Aorta (tissue), 5 donors: ENCODE measurements around the gene CFAP54. TPM values are rescaled to one million over a fixed set of nuclear protein-coding genes. Genes with fewer than 3 reads are reported as not detected.

ENCODE experiments used
- ATAC-seq: fragments of 200-7000 bp; cut with Tn5 transposase; one replicate; pipeline ENCODE4 v1.9.1; 2022; ENCODE audit warnings: moderate library complexity; ENCODE audit not compliant: low FRiP score
- DNase-seq, 2 donors: peaks; one replicate each; pipeline ENCODE4 v3.0.0-alpha.2; 2020
- H3K27ac ChIP-seq, 2 donors: one replicate each; pipeline ENCODE4 v1.5.1; 2013; ENCODE audit warnings: low read length in 2 of 2, mild to moderate bottlenecking in 2 of 2, moderate library complexity in 2 of 2, control low read depth in 1 of 2, inconsistent platforms in 1 of 2, low read depth in 1 of 2
- H3K27me3 ChIP-seq, 2 donors: one replicate each; pipeline ENCODE4 v1.6.1; 2013; ENCODE audit warnings: control low read depth in 1 of 2, low read length in 1 of 2, mild to moderate bottlenecking in 1 of 2, moderate library complexity in 1 of 2; ENCODE audit not compliant: insufficient read depth in 2 of 2, control insufficient read depth in 1 of 2
- H3K36me3 ChIP-seq, 2 donors: one replicate each; pipeline ENCODE4 v1.6.1; 2013; ENCODE audit warnings: control low read depth in 1 of 2, low read length in 1 of 2, mild to moderate bottlenecking in 1 of 2; ENCODE audit not compliant: insufficient read depth in 2 of 2, control insufficient read depth in 1 of 2
- H3K4me1 ChIP-seq, 2 donors: one replicate each; pipeline ENCODE4 v1.6.1; 2013; ENCODE audit warnings: low read length in 2 of 2, control low read depth in 1 of 2, mild to moderate bottlenecking in 1 of 2, moderate library complexity in 1 of 2; ENCODE audit not compliant: insufficient read depth in 2 of 2, control insufficient read depth in 1 of 2
- H3K4me3 ChIP-seq, 2 donors: one replicate each; pipeline ENCODE4 v1.5.1; 2013; ENCODE audit warnings: low read length in 2 of 2, control low read depth in 1 of 2, mild to moderate bottlenecking in 1 of 2
- H3K9me3 ChIP-seq: one replicate; pipeline ENCODE4 v1.6.1; 2013; ENCODE audit warnings: mild to moderate bottlenecking, low read length; ENCODE audit not compliant: control insufficient read depth
- WGBS, 2 donors: extraction: QIAGEN DNeasy Blood & Tissue Kit; methylation state at CpG; one replicate each; pipeline ENCODE4 v1.1.7; 2013; 5-methylcytosine and 5-hydroxymethylcytosine counted together
- intact Hi-C, 2 donors: fragments of 100-400 bp; cut with DNase I; formaldehyde crosslinking; loops; one replicate each; pipeline versions ENCODE4 v1.14.2 to v1.15.0; 2022
- polyA plus RNA-seq, 2 donors: library from polyadenylated mRNA; stranded (reverse); fragments of 200-250 nt; gene quantifications; one replicate each; pipeline ENCODE4 v1.2.3, GENCODE V29; 2013
- total RNA-seq, 2 donors: library from RNA; stranded (reverse); fragmentation: NEBNext Ultra II Directional; extraction: Animal tissue kit (Norgen Biotek cat#: 25700); gene quantifications; one replicate each; pipeline ENCODE4 v1.2.1, GENCODE V29; 2021
- donor health status: healthy with polysubstance abuse.
- donor health status: Bipolar disorder and iron deficiency.
- donor health status: DM: no; HTN: no; CAD: no.
- donor health status: DM: no; HTN: no; CAD: no.
- donor health status: DM: yes; HTN: yes; CAD: no.

CFAP54 gene
- total and polyA plus RNA-seq, 4 donors: 0.15 to 2.2 (median 0.91) TPM; not detected in 1

DNA sequence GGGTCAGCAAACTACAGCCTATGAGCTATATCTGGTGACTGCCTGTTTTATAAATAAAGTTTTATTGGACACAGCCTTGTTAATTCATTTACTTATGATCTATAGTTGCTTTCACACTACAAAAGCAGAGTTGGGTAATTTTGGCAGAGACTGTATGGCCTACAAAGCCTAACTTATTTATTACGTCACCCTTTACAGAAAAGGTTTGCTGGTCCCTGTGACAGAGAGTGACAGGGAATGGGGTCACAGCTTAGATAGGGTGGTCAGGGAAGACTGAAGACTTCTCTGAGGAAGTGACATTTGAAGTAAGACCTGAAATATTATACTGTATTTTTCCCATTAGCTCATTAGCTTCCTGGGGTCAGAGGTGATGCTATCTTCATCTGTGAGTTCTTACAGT, 342.0 kb downstream of the CFAP54 start:
- Histone ChIP-seq H3K9me3 (no peaks in the 10 kb centered on the region), H3K4me3 (no peak overlapping the region), H3K4me1 (no peaks in the 10 kb centered on the region), H3K27me3 (no peaks in the 10 kb centered on the region), H3K27ac (no peak overlapping the region), H3K36me3 (no peaks in the 10 kb centered on the region)
- intact Hi-C loops: no loop called here
- 86 to 87% methylated on average over 1 of the region's 1 CpG for WGBS, 2 donors
- DNase-seq: no peak
- no peak for ATAC-seq

DNA sequence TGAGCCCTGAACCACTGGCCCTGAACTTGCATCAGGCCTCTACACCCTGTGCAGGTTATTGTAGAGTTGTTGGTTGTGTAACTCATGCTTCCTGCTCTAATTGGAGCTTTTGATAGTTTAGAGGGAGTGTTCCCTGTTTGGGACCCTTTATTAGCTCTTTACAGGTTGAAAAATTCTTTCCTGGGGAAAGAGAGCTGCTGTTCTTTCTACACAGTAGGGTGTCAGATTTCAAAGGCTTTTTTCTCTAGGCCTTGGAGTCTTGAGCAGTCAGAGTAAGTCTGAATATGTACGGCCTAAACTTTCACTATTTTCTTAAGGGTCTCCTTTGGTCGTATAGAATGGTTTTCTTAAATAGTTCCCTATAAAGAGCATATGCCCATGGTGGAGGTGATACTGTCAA, 356.9 kb downstream of the CFAP54 start:
- no peaks in the 10 kb centered on the region for H3K36me3 ChIP-seq
- intact Hi-C loops: no loop called here
- no peak overlapping the region for H3K27ac ChIP-seq
- no peak for ATAC-seq
- WGBS, 2 donors: 23 to 27% methylated on average over 2 of the region's 2 CpGs
- no peaks in the 10 kb centered on the region for H3K4me1 ChIP-seq
- no peak overlapping the region for H3K4me3 ChIP-seq
- no peak for DNase-seq
- peaks cover 1% of the 10 kb centered on the region for H3K9me3 ChIP-seq
- H3K27me3 ChIP-seq: no peaks in the 10 kb centered on the region

DNA sequence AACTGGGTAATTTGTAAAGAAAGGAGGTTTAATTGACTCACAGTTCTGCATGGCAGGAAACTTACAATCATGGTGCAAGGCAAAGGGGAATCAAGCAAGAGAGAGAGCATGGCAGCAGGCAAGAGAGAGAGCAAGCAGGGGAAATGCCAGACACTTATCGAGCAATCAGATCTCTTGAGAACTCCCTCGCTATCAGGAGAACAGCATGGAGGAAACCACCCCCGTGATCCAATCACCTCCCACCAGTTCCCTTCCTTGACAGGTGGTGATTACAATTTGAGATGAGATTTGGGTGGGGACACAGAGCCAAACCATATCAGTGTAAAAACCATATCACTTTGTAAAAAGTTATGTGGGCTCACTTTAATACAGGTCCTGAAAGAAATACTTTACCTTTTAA, 361.3 kb downstream of the CFAP54 start:
- Histone ChIP-seq H3K4me3 (no peak overlapping the region), H3K9me3 (peaks cover 1% of the 10 kb centered on the region), H3K27me3 (no peaks in the 10 kb centered on the region), H3K4me1 (no peaks in the 10 kb centered on the region), H3K27ac (no peak overlapping the region), H3K36me3 (no peaks in the 10 kb centered on the region)
- intact Hi-C loops: no loop called here
- DNase-seq (no peak), ATAC-seq (no peak)
- WGBS, 2 donors: 43 to 56% methylated on average over 3 of the region's 3 CpGs

DNA sequence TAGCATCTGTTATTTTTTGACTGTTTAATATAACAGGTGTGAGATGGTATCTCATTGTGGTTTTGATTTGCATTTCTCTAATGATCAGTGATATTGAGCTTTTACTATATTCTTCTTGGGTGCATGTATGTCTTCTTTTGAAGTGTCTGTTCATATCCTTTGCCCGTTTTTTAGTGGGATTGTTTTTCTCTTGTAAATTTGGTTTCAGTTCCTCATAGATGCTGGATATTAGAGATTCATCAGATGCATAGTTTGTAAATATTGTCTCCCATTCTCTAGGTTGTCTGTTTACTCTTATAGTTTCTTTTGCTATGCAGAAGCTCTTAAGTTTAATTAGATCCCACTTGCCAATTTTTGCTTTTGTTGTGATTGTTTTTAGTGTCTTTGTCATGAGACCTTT, 368.8 kb downstream of the CFAP54 start:
- no peaks in the 10 kb centered on the region for H3K27me3 ChIP-seq

DNA sequence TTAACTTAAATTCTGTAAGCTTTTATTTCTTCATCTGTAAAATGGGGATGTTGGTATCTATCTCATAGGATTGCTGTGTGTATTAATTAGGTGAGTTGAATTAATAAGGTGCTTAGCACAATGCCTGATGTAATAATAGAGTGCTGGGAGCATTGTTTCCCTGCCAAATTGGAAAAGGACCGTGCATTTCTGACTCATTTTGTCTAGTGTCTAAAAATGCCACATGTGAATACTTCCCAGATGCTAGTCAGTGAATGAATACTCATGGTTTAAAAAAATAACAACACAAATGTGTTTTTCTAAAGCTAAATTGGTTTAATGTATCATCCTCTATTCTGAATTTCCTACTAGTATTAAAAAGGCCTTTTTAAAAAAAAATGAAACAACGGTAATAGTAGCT, 372.3 kb downstream of the CFAP54 start:
- H3K4me1 ChIP-seq: no peaks in the 10 kb centered on the region
- ATAC-seq (no peak), DNase-seq (no peak)
- no peaks in the 10 kb centered on the region for H3K27me3 ChIP-seq
- intact Hi-C loops: no loop called here
- no peaks in the 10 kb centered on the region for H3K36me3 ChIP-seq
- 20 to 23% methylated on average over 2 of the region's 2 CpGs for WGBS, 2 donors
- H3K27ac ChIP-seq: no peak overlapping the region
- no peak overlapping the region for H3K4me3 ChIP-seq
- no peaks in the 10 kb centered on the region for H3K9me3 ChIP-seq

More for the DNA sequence above, 368.8 kb downstream of the CFAP54 start:
- Histone ChIP-seq H3K36me3 (no peaks in the 10 kb centered on the region), H3K4me1 (no peaks in the 10 kb centered on the region), H3K27ac (no peak overlapping the region), H3K4me3 (no peak overlapping the region), H3K9me3 (no peaks in the 10 kb centered on the region)
- DNase-seq (no peak), ATAC-seq (no peak)
- intact Hi-C loops: no loop called here
- 72 to 86% methylated on average over 1 of the region's 1 CpG for WGBS, 2 donors

DNA sequence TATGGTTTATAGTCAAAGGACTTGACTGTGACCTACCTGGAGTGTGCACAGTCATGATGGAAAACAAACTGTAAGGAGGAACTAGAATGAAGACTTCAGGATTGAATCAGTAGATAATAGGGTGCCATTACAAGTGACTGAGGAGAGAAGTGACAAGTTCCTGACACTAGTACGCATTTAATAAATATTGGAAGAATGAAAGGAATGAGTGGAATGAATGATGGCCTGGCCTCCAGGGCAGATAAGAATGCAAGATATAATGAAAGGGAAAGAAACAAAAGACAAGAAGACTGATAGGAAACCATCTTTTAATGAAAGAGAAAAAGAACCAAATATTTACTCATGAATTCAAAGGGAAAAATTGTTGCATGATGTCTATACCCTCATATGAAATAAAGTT, 372.9 kb downstream of the CFAP54 start:
- intact Hi-C loops: no loop called here
- Histone ChIP-seq H3K27ac (no peak overlapping the region), H3K4me1 (no peaks in the 10 kb centered on the region), H3K36me3 (no peaks in the 10 kb centered on the region), H3K4me3 (no peak overlapping the region), H3K9me3 (no peaks in the 10 kb centered on the region), H3K27me3 (no peaks in the 10 kb centered on the region)
- 40 to 57% methylated on average over 1 of the region's 1 CpG for WGBS, 2 donors
- DNase-seq (no peak), ATAC-seq (no peak)

DNA sequence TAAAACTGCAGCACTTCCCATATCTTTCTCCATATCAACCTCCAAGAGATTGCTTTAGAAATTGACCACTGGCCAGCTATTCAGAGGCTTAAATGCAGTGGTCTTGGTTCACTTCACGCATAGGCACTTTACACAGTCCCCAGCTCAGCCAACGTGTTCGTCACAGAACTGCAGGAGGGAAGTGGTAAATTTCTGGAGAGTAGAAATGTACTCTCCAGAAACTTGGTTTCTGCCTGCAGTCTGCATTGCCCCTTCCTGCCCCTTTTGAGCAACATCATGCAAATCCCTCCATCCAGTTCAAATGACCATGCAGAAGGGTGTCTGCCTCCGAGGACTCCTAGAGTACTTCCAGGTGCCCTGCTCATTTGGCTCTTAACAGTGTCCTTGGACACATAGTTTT, 375.0 kb downstream of the CFAP54 start:
- H3K4me1 ChIP-seq: no peaks in the 10 kb centered on the region
- H3K9me3 ChIP-seq: no peaks in the 10 kb centered on the region
- intact Hi-C loops: no loop called here
- no peaks in the 10 kb centered on the region for H3K36me3 ChIP-seq
- DNase-seq (no peak), ATAC-seq (no peak)
- no peaks in the 10 kb centered on the region for H3K27me3 ChIP-seq
- 37 to 39% methylated on average over 4 of the region's 4 CpGs for WGBS, 2 donors
- H3K4me3 ChIP-seq: no peak overlapping the region
- H3K27ac ChIP-seq: no peak overlapping the region

DNA sequence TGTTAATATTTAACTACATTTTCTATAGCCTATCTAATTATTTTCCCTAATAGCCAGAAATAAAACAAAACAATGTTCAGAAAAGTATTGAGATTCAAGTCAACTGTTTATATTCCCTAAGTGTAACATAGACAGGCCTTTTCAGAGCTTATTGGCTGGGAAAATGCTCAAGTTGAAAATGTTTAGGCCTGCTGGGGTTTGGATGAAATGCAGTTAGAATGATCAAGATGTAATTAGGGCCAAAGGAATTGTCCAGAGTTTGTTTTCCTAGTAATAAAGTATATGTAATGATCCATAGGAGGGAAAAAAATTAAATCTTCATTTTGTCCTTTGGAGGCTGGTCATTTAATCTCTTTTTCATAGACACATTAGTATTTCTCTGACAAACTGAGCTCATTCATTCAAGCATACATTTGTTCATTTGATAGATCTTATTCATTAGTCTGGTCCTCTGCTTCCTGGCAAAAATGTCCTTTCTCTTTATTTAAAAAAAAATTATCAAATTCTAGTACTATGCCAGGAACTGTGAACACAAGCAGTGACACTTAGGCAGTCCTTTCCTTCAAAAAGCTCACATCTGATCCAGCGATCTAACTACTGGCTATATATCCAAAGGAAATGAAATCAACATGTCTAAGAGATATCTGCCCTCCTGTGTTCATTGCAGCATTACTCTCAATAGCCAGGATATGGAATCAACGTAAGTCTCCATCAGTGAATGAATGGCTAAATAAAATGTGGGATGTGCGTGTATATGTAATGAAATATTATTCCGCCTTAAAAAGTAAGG, 377.6 kb downstream of the CFAP54 start:
- intact Hi-C loops: no loop called here
- no peak overlapping the region for H3K27ac ChIP-seq
- WGBS, 2 donors: 73 to 87% methylated on average over 4 of the region's 4 CpGs

DNA sequence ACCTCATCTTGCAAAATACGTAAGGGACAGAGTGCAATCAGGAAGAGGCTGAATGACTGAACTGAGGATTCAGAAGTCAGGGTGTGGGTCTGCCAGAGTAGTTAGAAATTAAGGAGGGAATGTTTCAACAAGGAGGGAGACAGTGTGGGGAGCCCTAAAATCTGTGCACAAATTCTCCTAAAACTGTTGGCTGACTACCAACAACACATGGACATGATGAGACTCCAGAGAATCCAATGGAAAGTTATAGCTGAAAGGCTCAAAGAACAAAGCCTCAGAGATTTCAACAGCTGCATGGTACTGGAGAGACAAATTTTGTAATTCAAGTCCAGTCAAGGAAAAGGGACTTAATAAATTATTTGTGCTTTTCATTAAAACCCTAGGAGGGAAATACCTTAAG, 381.6 kb downstream of the CFAP54 start:
- 75 to 89% methylated on average over 1 of the region's 1 CpG for WGBS, 2 donors
- no peak for ATAC-seq

More for the DNA sequence above, 377.6 kb downstream of the CFAP54 start:
- Histone ChIP-seq H3K9me3 (no peaks in the 10 kb centered on the region), H3K27me3 (no peaks in the 10 kb centered on the region), H3K4me3 (no peak overlapping the region), H3K4me1 (no peaks in the 10 kb centered on the region), H3K36me3 (no peaks in the 10 kb centered on the region)
- DNase-seq: no peak
- ATAC-seq: no peak

More for the DNA sequence above, 381.6 kb downstream of the CFAP54 start:
- no peaks in the 10 kb centered on the region for H3K27me3 ChIP-seq
- H3K9me3 ChIP-seq: no peaks in the 10 kb centered on the region
- intact Hi-C loops: no loop called here
- DNase-seq: no peak
- H3K4me1 ChIP-seq: no peaks in the 10 kb centered on the region
- no peak overlapping the region for H3K4me3 ChIP-seq
- no peak overlapping the region for H3K27ac ChIP-seq
- H3K36me3 ChIP-seq: no peaks in the 10 kb centered on the region
